ENCODE results near the gene EVL.
"Not testable (repeated sequence)": the region's sequence is repeated elsewhere in the genome, so short reads cannot be mapped to it uniquely, and the experiment has no call there.

Gene EVL

GRCh38 chr14:100170880-100171279 is 105.7 kb downstream of the EVL start:
- H3K4me3 ChIP-seq (ENCODE audit: low read depth, low read length): no peak overlapping the region
- TF ChIP-seq CTCF (IDR thresholded peaks at IDR 0.05; ENCODE audit: control insufficient read depth, extremely low read depth, insufficient read depth): no peak
- no peak for DNase-seq (ENCODE audit: low read depth)

GRCh38 chr14:100172811-100173210 is 107.6 kb downstream of the EVL start:
- no peak overlapping the region for H3K4me3 ChIP-seq (ENCODE audit: low read depth, low read length)
- DNase-seq (ENCODE audit: low read depth): no peak
- TF ChIP-seq CTCF (IDR thresholded peaks at IDR 0.05; ENCODE audit: control insufficient read depth, extremely low read depth, insufficient read depth): no peak

- no peak for TF ChIP-seq CTCF (IDR thresholded peaks at IDR 0.05; ENCODE audit: control insufficient read depth, extremely low read depth, insufficient read depth)
- H3K4me3 ChIP-seq (ENCODE audit: low read depth, low read length): no peak overlapping the region
- no peak for DNase-seq (ENCODE audit: low read depth)
Observed at GRCh38 chr14:100173353-100173752, 108.1 kb downstream of the EVL start.

- no peak overlapping the region for H3K4me3 ChIP-seq (ENCODE audit: low read depth, low read length)
- no peak for TF ChIP-seq CTCF (IDR thresholded peaks at IDR 0.05; ENCODE audit: control insufficient read depth, extremely low read depth, insufficient read depth)
- no peak for DNase-seq (ENCODE audit: low read depth)
Observed at GRCh38 chr14:100176811-100177327, 111.6 kb downstream of the EVL start.

DNA sequence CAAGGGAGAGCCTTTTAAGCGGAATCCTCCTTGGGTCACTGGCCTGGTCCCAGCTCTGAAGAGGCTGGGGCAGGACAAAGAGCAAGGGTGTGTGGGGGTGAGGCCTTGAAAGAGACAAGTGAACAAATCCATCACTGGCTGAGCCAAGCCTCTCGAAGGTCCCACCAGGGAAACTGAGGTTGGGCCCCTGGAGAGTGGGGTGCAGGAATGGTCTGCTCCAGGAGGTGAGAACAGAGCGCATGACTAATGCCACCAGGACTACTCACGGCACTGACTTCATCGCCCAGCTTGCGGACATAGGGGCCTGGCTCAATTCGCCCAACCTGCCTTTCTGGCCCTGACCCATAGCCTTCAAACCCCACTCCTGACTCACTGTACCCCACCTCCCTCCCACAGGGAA is 113.5 kb downstream of the EVL start:
- no peak for TF ChIP-seq CTCF (IDR thresholded peaks at IDR 0.05; ENCODE audit: control insufficient read depth, extremely low read depth, insufficient read depth)
- no peak overlapping the region for H3K4me3 ChIP-seq (ENCODE audit: low read depth, low read length)
- no peak for DNase-seq (ENCODE audit: low read depth)

- not testable (repeated sequence) for DNase-seq (ENCODE audit: low read depth); H3K4me3 ChIP-seq (ENCODE audit: low read depth, low read length)
Observed at GRCh38 chr14:100180671-100181070, 115.4 kb downstream of the EVL start.

DNA sequence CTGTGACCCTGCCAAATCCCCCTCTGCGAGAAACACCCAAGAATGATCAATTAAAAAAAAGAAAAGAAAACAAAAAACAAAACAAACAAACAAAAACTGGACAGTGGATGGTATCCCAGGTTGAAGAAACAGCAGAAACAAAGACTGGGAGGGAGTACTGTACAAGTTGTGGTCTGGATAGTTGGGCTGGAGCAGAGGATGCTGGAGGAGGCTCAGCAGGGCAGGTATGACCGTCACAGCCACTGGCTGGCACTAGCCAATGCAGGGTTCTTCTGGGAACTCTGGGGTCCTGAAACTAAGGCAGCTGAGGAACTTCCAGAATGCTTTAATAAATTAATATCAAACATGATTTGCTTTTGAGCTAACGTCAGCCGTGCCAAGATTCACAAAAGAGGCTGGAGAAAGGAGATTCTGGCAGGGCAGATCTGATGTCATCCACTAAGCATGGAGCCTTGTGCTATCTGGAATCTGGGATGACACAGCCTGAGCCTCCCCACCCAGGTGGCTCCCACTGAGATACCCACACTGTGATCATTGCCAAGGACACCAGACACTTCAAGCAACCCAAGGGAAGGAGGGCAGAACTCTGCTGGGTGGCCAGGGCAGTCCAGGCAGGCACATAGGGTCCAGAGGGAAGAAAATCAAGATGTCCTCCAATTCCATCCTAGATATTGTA is 116.8 kb downstream of the EVL start:
- DNase-seq (ENCODE audit: low read depth); H3K4me3 ChIP-seq (ENCODE audit: low read depth, low read length): not testable (repeated sequence)

- no peak for TF ChIP-seq CTCF (IDR thresholded peaks at IDR 0.05; ENCODE audit: control insufficient read depth, extremely low read depth, insufficient read depth)
- no peak overlapping the region for H3K4me3 ChIP-seq (ENCODE audit: low read depth, low read length)
- no peak for DNase-seq (ENCODE audit: low read depth)
Observed at GRCh38 chr14:100187247-100187833, 122.1 kb downstream of the EVL start.

Data from LNCaP clone FGC (cell line).